Measurements from ENCODE around the gene USH2A.
A peak's percentile ranks its signal among the peaks of the same experiment; 100 is the strongest.

The USH2A gene

GRCh38 chr1:215835951-215836350 lies 587.3 kb downstream of the USH2A start:
- Histone ChIP-seq H3K9me3 (ENCODE audit: severe bottlenecking) (no peaks in the 10 kb centered on the region), H3K4me3 (ENCODE audit: low read depth, low read length) (no peak overlapping the region), H3K27ac (no peak overlapping the region), H3K36me3 (no peaks in the 10 kb centered on the region), H3K27me3 (ENCODE audit: insufficient read depth, low read depth, severe bottlenecking) (no peaks in the 10 kb centered on the region)
- TF ChIP-seq CTCF (IDR thresholded peaks at IDR 0.05; ENCODE audit: low read depth, low read length): no peak
- no peak for DNase-seq

- Histone ChIP-seq H3K4me3 (ENCODE audit: low read depth, low read length) (no peak overlapping the region), H3K9me3 (ENCODE audit: severe bottlenecking) (no peaks in the 10 kb centered on the region), H3K27me3 (ENCODE audit: insufficient read depth, low read depth, severe bottlenecking) (no peaks in the 10 kb centered on the region), H3K27ac (no peak overlapping the region), H3K36me3 (no peaks in the 10 kb centered on the region)
- DNase-seq: no peak
- TF ChIP-seq CTCF (IDR thresholded peaks at IDR 0.05; ENCODE audit: low read depth, low read length): no peak
Measured at GRCh38 chr1:215833941-215834729, 589.1 kb downstream of the USH2A start.

GRCh38 chr1:215830226-215830810 lies 592.9 kb downstream of the USH2A start:
- no peak for DNase-seq
- no peaks in the 10 kb centered on the region for H3K9me3 ChIP-seq (ENCODE audit: severe bottlenecking)
- H3K27me3 ChIP-seq (ENCODE audit: insufficient read depth, low read depth, severe bottlenecking): no peaks in the 10 kb centered on the region
- no peak overlapping the region for H3K4me3 ChIP-seq (ENCODE audit: low read depth, low read length)
- TF ChIP-seq CTCF (IDR thresholded peaks at IDR 0.05; ENCODE audit: low read depth, low read length): no peak
- no peak overlapping the region for H3K27ac ChIP-seq
- no peaks in the 10 kb centered on the region for H3K36me3 ChIP-seq

GRCh38 chr1:215825056-215825455 lies 598.2 kb downstream of the USH2A start:
- no peak for TF ChIP-seq CTCF (IDR thresholded peaks at IDR 0.05; ENCODE audit: low read depth, low read length)

GRCh38 chr1:215824245-215824644 lies 599.0 kb downstream of the USH2A start:
- Histone ChIP-seq H3K27ac (no peak overlapping the region), H3K4me3 (ENCODE audit: low read depth, low read length) (no peak overlapping the region), H3K36me3 (no peaks in the 10 kb centered on the region), H3K9me3 (ENCODE audit: severe bottlenecking) (no peaks in the 10 kb centered on the region), H3K27me3 (ENCODE audit: insufficient read depth, low read depth, severe bottlenecking) (no peaks in the 10 kb centered on the region)
- TF ChIP-seq CTCF (IDR thresholded peaks at IDR 0.05; ENCODE audit: low read depth, low read length): peak; percentile 30; the same call in 1 of the 2 replicates
- peak; percentile 23 for DNase-seq

More at GRCh38 chr1:215825056-215825455, 598.2 kb downstream of the USH2A start:
- DNase-seq: no peak
- no peak overlapping the region for H3K4me3 ChIP-seq (ENCODE audit: low read depth, low read length)
- H3K36me3 ChIP-seq: no peaks in the 10 kb centered on the region
- H3K27me3 ChIP-seq (ENCODE audit: insufficient read depth, low read depth, severe bottlenecking): no peaks in the 10 kb centered on the region
- H3K27ac ChIP-seq: no peak overlapping the region
- H3K9me3 ChIP-seq (ENCODE audit: severe bottlenecking): no peaks in the 10 kb centered on the region

Data from WERI-Rb-1 (cell line).